ENCODE data around the gene RASSF7.

GRCh38 chr11:561148-562003 is 606 bp downstream of the RASSF7 start:
- TF ChIP-seq CTCF (conservative IDR thresholded peaks at IDR 0.05; ENCODE audit: low read depth, low read length) (no peak), EZH2 (IDR thresholded peaks at IDR 0.05; ENCODE audit: low read length, unreplicated experiment) (no peak), EZH2phosphoT487 (IDR thresholded peaks at IDR 0.05; ENCODE audit: borderline replicate concordance, low read length) (no peak)
